GM23338 (cell line): ENCODE data around the gene FCRL1. TPM values are rescaled to one million over a fixed set of nuclear protein-coding genes. Genes with fewer than 3 reads are reported as not detected.

Source experiments
- ATAC-seq: fragments of 200-7000 bp; cut with Tn5 transposase; 3 replicates; pipeline ENCODE4 v1.9.1; 2020
- DNase-seq: peaks from one replicate; pipeline ENCODE4 v3.0.0-alpha.2; 2015; ENCODE audit warnings: low spot score
- H2AFZ ChIP-seq: fragments of 200-600 bp; sonication (generic); 2 replicates; pipeline ENCODE4 v1.8.0; 2016; ENCODE audit warnings: antibody characterized with exemption, mild to moderate bottlenecking, moderate library complexity
- H3F3A ChIP-seq: fragments of 200-600 bp; sonication (generic); replicated peaks from 2 replicates; pipeline ENCODE4 v1.8.0; 2017; ENCODE audit warnings: antibody characterized with exemption, mixed run types, low read depth
- H3K27ac ChIP-seq: fragments of 200-600 bp; sonication (generic); 2 replicates; pipeline ENCODE4 v1.6.1; 2016; ENCODE audit warnings: low read depth
- H3K27me3 ChIP-seq: fragments of 200-600 bp; sonication (generic); 2 replicates; pipeline ENCODE4 v1.8.0; 2016; ENCODE audit warnings: mild to moderate bottlenecking, mixed run types, moderate library complexity; ENCODE audit not compliant: insufficient read depth
- H3K36me3 ChIP-seq: fragments of 200-600 bp; sonication (generic); 2 replicates; pipeline ENCODE4 v1.8.0; 2016; ENCODE audit warnings: mild to moderate bottlenecking; ENCODE audit not compliant: insufficient read depth
- H3K4me1 ChIP-seq: fragments of 200-600 bp; sonication (generic); 2 replicates; pipeline ENCODE4 v1.8.0; 2016; ENCODE audit warnings: mild to moderate bottlenecking, moderate library complexity; ENCODE audit not compliant: insufficient read depth
- H3K4me2 ChIP-seq: fragments of 200-600 bp; sonication (generic); 2 replicates; pipeline ENCODE4 v1.7.1; 2017; ENCODE audit warnings: mixed run types
- H3K4me3 ChIP-seq: fragments of 200-600 bp; sonication (generic); 2 replicates; pipeline ENCODE4 v1.6.1; 2016; ENCODE audit warnings: mixed run types
- H3K79me2 ChIP-seq: fragments of 200-600 bp; sonication (generic); replicated peaks from 2 replicates; pipeline ENCODE4 v1.8.0; 2017; ENCODE audit warnings: mild to moderate bottlenecking; ENCODE audit not compliant: insufficient read depth
- H3K9me2 ChIP-seq: fragments of 200-600 bp; sonication (generic); 2 replicates; pipeline ENCODE4 v1.8.0; 2017; ENCODE audit not compliant: insufficient read depth
- H4K20me1 ChIP-seq: fragments of 200-600 bp; sonication (generic); replicated peaks from 2 replicates; pipeline ENCODE4 v1.8.0; 2017; ENCODE audit warnings: mild to moderate bottlenecking; ENCODE audit not compliant: insufficient read depth
- H3K27ac Mint-ChIP-seq: 2 replicates; pipeline ENCODE4 v1.8.0; 2020; ENCODE audit warnings: inconsistent platforms, mild to moderate bottlenecking, moderate library complexity, mixed read lengths
- H3K27me3 Mint-ChIP-seq: 3 replicates; pipeline ENCODE4 v1.8.0; 2022; ENCODE audit warnings: low read depth, mild to moderate bottlenecking, moderate library complexity, mixed read lengths, inconsistent platforms; ENCODE audit not compliant: insufficient read depth, poor library complexity
- H3K36me3 Mint-ChIP-seq: 3 replicates; pipeline ENCODE4 v1.8.0; 2021; ENCODE audit warnings: low read depth, mild to moderate bottlenecking, inconsistent platforms, moderate library complexity, mixed read lengths
- H3K4me1 Mint-ChIP-seq: 3 replicates; pipeline ENCODE4 v1.8.0; 2020; ENCODE audit warnings: mild to moderate bottlenecking, inconsistent platforms, mixed read lengths
- H3K4me3 Mint-ChIP-seq: 3 replicates; pipeline ENCODE4 v1.8.0; 2021; ENCODE audit warnings: moderate library complexity, mild to moderate bottlenecking, inconsistent platforms, mixed read lengths
- H3K9me3 Mint-ChIP-seq: 3 replicates; pipeline ENCODE4 v1.8.0; 2020; ENCODE audit warnings: moderate library complexity, mild to moderate bottlenecking, inconsistent platforms, mixed read lengths
- CREB1 ChIP-seq: fragments of 250-450 bp; sonication (Bioruptor Pico); IDR thresholded peaks from 2 replicates; pipeline ENCODE4 v1.5.0; 2020; ENCODE audit warnings: low read depth, mild to moderate bottlenecking, moderate library complexity
- EZH2 ChIP-seq: fragments of 200-600 bp; sonication (generic); IDR thresholded peaks from one replicate; pipeline ENCODE4 v1.8.0; 2017; ENCODE audit warnings: antibody characterized with exemption, mild to moderate bottlenecking, low read depth; ENCODE audit not compliant: unreplicated experiment
- EZH2phosphoT487 ChIP-seq: fragments of 200-600 bp; sonication (generic); IDR thresholded peaks from one replicate; pipeline ENCODE4 v1.8.1; 2018; ENCODE audit warnings: antibody characterized with exemption; ENCODE audit not compliant: unreplicated experiment
- JUNB ChIP-seq: IDR thresholded peaks from one replicate; pipeline ENCODE4 v1.6.1; 2016; ENCODE audit warnings: antibody characterized with exemption; ENCODE audit not compliant: unreplicated experiment
- NANOG ChIP-seq: IDR thresholded peaks from 2 replicates; pipeline ENCODE4 v1.6.1; 2016; ENCODE audit warnings: antibody characterized with exemption, borderline replicate concordance
- POLR2AphosphoS5 ChIP-seq: IDR thresholded peaks from 2 replicates; pipeline ENCODE4 v1.6.1; 2016; ENCODE audit warnings: antibody characterized with exemption, low read depth
- STAT1 ChIP-seq: IDR thresholded peaks from one replicate; pipeline ENCODE4 v1.6.1; 2016; ENCODE audit warnings: antibody characterized with exemption; ENCODE audit not compliant: unreplicated experiment
- ZNF114 ChIP-seq: fragments of 250-450 bp; sonication (Bioruptor Pico); IDR thresholded peaks from 2 replicates; pipeline ENCODE4 v1.5.0; 2020; ENCODE audit warnings: mild to moderate bottlenecking, moderate library complexity
- ZNF331 ChIP-seq: fragments of 250-450 bp; sonication (Bioruptor Pico); IDR thresholded peaks from 2 replicates; pipeline ENCODE4 v1.5.0; 2020; ENCODE audit warnings: low read depth, mild to moderate bottlenecking, moderate library complexity
- polyA plus RNA-seq: library from polyadenylated mRNA; unstranded; fragments of >200 nt; fragmentation: Nextera tagmentation; extraction: Ambion mirVana; gene quantifications from 2 replicates; pipeline ENCODE4 v1.2.1, GENCODE V29; 2016
- total RNA-seq: library from RNA; depleted of rRNA; stranded (reverse); fragments of >200 nt; shearing (Covaris generic); gene quantifications from 2 replicates; pipeline ENCODE4 v1.2.3, GENCODE V29; 2014
- TF ChIP-seq, protein P1 (sequence below), 2 experiments: fragments of 200-600 bp in 1 of 2; sonication (generic) in 1 of 2; conservative IDR thresholded peaks; 2 replicates each; pipeline versions ENCODE4 v1.5.1 to v1.6.1; 2016 to 2017; ENCODE audit warnings: antibody characterized with exemption in 2 of 2, low read depth in 2 of 2, mild to moderate bottlenecking in 2 of 2, moderate library complexity in 1 of 2
- TF ChIP-seq, protein P2 (sequence below): IDR thresholded peaks from one replicate; pipeline ENCODE4 v1.6.1; 2018; ENCODE audit warnings: antibody characterized with exemption; ENCODE audit not compliant: unreplicated experiment
- TF ChIP-seq, protein P3 (sequence below): fragments of 250-450 bp; sonication (Bioruptor Pico); IDR thresholded peaks from 2 replicates; pipeline ENCODE4 v1.5.0; 2020; ENCODE audit warnings: mild to moderate bottlenecking, moderate library complexity
- TF ChIP-seq, protein P4 (sequence below): IDR thresholded peaks from 2 replicates; pipeline ENCODE4 v1.6.1; 2016; ENCODE audit warnings: antibody characterized with exemption

FCRL1 gene
- total and polyA plus RNA-seq, 2 experiments from 2014 or later = not detected

DNA sequence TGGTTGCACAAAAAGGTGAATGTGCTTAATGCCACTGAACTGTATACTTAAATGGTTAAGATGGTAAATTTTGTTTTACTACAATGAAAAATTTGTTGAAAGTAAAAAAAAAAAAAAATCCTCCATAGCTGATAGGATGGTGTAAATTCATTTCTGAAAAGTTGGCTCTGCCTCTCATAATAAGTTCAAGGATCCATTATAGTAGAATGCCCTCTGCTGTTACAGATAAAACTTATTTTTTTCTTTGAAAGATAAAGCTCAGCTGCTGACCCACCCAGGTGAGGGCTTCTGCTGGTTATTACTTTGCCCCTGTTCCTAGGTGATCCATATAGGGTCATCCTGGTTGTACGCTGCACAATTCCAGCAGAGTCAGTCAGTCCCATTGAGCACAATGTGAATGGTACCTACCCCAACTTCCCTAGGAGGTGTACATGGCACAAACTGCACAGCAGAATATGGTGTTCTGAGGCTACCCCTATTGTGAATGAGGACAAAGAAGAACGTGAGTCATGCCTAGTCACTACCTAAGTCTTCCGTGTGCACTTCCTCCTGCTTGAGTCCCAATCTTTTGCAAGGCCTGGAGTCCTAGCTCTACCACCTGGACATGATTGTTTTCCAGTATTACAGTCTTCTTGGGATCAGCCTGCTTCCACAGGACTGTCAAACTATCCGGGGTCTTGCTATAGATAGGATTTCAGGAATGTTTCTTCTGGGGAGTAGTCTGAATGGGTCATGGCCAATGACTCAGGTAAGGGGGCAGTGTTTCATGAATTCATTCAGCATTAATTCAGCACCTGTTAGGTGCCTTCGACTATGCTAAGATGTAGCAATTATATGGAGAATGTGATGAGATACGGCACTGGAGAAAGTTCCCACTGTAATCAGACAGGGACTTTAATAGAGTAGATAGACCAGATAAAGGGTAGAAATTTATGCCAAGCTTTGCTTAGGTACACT is 42.5 kb upstream of the FCRL1 start:
- H3K36me3 ChIP-seq = no peaks in the 10 kb centered on the region
- H3K36me3 Mint-ChIP-seq = no peaks in the 10 kb centered on the region
- no peak overlapping the region for H3K4me3 ChIP-seq
- no peak overlapping the region for H2AFZ ChIP-seq
- no peaks in the 10 kb centered on the region for H3K4me1 ChIP-seq
- H3K9me3 Mint-ChIP-seq = peaks cover 2% of the 10 kb centered on the region; the same call in 1 of the 3 replicates
- H3K27me3 Mint-ChIP-seq = no peaks in the 10 kb centered on the region
- no peak overlapping the region for H3K27ac ChIP-seq
- H3K27ac Mint-ChIP-seq = no peak overlapping the region
- H3K27me3 ChIP-seq = no peaks in the 10 kb centered on the region
- no peaks in the 10 kb centered on the region for H3F3A ChIP-seq
- H3K4me1 Mint-ChIP-seq = no peaks in the 10 kb centered on the region
- H3K9me2 ChIP-seq = no peaks in the 10 kb centered on the region
- DNase-seq = no peak
- no peaks in the 10 kb centered on the region for H4K20me1 ChIP-seq
- ATAC-seq = no peak
- H3K4me2 ChIP-seq = no peak overlapping the region
- no peak overlapping the region for H3K4me3 Mint-ChIP-seq
- TF ChIP-seq JUNB = no peak
- TF ChIP-seq EZH2 = no peak
- no peak for TF ChIP-seq EZH2phosphoT487
- no peak for TF ChIP-seq STAT1
- TF ChIP-seq, protein P1, sequence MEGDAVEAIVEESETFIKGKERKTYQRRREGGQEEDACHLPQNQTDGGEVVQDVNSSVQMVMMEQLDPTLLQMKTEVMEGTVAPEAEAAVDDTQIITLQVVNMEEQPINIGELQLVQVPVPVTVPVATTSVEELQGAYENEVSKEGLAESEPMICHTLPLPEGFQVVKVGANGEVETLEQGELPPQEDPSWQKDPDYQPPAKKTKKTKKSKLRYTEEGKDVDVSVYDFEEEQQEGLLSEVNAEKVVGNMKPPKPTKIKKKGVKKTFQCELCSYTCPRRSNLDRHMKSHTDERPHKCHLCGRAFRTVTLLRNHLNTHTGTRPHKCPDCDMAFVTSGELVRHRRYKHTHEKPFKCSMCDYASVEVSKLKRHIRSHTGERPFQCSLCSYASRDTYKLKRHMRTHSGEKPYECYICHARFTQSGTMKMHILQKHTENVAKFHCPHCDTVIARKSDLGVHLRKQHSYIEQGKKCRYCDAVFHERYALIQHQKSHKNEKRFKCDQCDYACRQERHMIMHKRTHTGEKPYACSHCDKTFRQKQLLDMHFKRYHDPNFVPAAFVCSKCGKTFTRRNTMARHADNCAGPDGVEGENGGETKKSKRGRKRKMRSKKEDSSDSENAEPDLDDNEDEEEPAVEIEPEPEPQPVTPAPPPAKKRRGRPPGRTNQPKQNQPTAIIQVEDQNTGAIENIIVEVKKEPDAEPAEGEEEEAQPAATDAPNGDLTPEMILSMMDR (conservative IDR thresholded peaks at IDR 0.05; ENCODE audit: low read depth in 2 of 2) = no peak
- TF ChIP-seq POLR2AphosphoS5 = no peak
- TF ChIP-seq NANOG = no peak
- TF ChIP-seq, protein P2, sequence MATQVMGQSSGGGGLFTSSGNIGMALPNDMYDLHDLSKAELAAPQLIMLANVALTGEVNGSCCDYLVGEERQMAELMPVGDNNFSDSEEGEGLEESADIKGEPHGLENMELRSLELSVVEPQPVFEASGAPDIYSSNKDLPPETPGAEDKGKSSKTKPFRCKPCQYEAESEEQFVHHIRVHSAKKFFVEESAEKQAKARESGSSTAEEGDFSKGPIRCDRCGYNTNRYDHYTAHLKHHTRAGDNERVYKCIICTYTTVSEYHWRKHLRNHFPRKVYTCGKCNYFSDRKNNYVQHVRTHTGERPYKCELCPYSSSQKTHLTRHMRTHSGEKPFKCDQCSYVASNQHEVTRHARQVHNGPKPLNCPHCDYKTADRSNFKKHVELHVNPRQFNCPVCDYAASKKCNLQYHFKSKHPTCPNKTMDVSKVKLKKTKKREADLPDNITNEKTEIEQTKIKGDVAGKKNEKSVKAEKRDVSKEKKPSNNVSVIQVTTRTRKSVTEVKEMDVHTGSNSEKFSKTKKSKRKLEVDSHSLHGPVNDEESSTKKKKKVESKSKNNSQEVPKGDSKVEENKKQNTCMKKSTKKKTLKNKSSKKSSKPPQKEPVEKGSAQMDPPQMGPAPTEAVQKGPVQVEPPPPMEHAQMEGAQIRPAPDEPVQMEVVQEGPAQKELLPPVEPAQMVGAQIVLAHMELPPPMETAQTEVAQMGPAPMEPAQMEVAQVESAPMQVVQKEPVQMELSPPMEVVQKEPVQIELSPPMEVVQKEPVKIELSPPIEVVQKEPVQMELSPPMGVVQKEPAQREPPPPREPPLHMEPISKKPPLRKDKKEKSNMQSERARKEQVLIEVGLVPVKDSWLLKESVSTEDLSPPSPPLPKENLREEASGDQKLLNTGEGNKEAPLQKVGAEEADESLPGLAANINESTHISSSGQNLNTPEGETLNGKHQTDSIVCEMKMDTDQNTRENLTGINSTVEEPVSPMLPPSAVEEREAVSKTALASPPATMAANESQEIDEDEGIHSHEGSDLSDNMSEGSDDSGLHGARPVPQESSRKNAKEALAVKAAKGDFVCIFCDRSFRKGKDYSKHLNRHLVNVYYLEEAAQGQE = no peak
- TF ChIP-seq ZNF114 (CRISPR knock-in tag) = no peak
- no peak for TF ChIP-seq CREB1 (CRISPR knock-in tag)
- TF ChIP-seq, protein P3, sequence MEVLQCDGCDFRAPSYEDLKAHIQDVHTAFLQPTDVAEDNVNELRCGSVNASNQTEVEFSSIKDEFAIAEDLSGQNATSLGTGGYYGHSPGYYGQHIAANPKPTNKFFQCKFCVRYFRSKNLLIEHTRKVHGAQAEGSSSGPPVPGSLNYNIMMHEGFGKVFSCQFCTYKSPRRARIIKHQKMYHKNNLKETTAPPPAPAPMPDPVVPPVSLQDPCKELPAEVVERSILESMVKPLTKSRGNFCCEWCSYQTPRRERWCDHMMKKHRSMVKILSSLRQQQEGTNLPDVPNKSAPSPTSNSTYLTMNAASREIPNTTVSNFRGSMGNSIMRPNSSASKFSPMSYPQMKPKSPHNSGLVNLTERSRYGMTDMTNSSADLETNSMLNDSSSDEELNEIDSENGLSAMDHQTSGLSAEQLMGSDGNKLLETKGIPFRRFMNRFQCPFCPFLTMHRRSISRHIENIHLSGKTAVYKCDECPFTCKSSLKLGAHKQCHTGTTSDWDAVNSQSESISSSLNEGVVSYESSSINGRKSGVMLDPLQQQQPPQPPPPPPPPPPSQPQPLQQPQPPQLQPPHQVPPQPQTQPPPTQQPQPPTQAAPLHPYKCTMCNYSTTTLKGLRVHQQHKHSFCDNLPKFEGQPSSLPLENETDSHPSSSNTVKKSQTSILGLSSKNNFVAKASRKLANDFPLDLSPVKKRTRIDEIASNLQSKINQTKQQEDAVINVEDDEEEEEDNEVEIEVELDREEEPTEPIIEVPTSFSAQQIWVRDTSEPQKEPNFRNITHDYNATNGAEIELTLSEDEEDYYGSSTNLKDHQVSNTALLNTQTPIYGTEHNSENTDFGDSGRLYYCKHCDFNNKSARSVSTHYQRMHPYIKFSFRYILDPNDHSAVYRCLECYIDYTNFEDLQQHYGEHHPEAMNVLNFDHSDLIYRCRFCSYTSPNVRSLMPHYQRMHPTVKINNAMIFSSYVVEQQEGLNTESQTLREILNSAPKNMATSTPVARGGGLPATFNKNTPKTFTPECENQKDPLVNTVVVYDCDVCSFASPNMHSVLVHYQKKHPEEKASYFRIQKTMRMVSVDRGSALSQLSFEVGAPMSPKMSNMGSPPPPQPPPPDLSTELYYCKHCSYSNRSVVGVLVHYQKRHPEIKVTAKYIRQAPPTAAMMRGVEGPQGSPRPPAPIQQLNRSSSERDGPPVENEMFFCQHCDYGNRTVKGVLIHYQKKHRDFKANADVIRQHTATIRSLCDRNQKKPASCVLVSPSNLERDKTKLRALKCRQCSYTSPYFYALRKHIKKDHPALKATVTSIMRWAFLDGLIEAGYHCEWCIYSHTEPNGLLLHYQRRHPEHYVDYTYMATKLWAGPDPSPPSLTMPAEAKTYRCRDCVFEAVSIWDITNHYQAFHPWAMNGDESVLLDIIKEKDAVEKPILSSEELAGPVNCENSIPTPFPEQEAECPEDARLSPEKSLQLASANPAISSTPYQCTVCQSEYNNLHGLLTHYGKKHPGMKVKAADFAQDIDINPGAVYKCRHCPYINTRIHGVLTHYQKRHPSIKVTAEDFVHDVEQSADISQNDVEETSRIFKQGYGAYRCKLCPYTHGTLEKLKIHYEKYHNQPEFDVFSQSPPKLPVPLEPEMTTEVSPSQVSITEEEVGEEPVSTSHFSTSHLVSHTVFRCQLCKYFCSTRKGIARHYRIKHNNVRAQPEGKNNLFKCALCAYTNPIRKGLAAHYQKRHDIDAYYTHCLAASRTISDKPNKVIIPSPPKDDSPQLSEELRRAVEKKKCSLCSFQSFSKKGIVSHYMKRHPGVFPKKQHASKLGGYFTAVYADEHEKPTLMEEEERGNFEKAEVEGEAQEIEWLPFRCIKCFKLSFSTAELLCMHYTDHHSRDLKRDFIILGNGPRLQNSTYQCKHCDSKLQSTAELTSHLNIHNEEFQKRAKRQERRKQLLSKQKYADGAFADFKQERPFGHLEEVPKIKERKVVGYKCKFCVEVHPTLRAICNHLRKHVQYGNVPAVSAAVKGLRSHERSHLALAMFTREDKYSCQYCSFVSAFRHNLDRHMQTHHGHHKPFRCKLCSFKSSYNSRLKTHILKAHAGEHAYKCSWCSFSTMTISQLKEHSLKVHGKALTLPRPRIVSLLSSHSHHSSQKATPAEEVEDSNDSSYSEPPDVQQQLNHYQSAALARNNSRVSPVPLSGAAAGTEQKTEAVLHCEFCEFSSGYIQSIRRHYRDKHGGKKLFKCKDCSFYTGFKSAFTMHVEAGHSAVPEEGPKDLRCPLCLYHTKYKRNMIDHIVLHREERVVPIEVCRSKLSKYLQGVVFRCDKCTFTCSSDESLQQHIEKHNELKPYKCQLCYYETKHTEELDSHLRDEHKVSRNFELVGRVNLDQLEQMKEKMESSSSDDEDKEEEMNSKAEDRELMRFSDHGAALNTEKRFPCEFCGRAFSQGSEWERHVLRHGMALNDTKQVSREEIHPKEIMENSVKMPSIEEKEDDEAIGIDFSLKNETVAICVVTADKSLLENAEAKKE (CRISPR knock-in tag) = no peak
- no peak for TF ChIP-seq ZNF331 (CRISPR knock-in tag)
- TF ChIP-seq, protein P4, sequence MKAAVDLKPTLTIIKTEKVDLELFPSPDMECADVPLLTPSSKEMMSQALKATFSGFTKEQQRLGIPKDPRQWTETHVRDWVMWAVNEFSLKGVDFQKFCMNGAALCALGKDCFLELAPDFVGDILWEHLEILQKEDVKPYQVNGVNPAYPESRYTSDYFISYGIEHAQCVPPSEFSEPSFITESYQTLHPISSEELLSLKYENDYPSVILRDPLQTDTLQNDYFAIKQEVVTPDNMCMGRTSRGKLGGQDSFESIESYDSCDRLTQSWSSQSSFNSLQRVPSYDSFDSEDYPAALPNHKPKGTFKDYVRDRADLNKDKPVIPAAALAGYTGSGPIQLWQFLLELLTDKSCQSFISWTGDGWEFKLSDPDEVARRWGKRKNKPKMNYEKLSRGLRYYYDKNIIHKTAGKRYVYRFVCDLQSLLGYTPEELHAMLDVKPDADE = no peak
- H3K79me2 ChIP-seq = no peaks in the 10 kb centered on the region
